HEK293 (cell line): Measurements from ENCODE around the gene MTPN.

Source experiments
- CTCF ChIA-PET: fragments of 350-600 bp; formaldehyde crosslinking; extraction: SDS; loops from one replicate; lab custom pipeline; 2021; ENCODE audit warnings: antibody characterized with exemption; lab: Yijun Ruan, JAX
- POLR2A ChIA-PET: fragments of 300-600 bp; formaldehyde crosslinking; extraction: SDS; loops from one replicate; lab custom pipeline; 2020; ENCODE audit warnings: antibody characterized with exemption, inconsistent platforms; lab: Yijun Ruan, JAX
- H3K27ac ChIP-seq: fragments of 200-500 bp; sonication (Bioruptor generic); 2 replicates; pipeline ENCODE4 v1.5.1; 2014; ENCODE audit warnings: low read depth, low read length, control low read depth, inconsistent platforms; ENCODE audit errors: extremely low read depth
- H3K36me3 ChIP-seq, 2 experiments: fragments of 200-500 bp in 1 of 2; sonication (Bioruptor generic) in 1 of 2; 1 replicate in 1 of 2; 2 replicates in 1 of 2; pipeline ENCODE4 v1.5.1; 2014 to 2017; ENCODE audit warnings: inconsistent platforms in 2 of 2, low read length in 2 of 2; ENCODE audit not compliant: control insufficient read depth in 2 of 2, insufficient read depth in 1 of 2
- H3K4me1 ChIP-seq: fragments of 200-500 bp; sonication (Bioruptor generic); 2 replicates; pipeline ENCODE4 v1.5.1; 2014; ENCODE audit warnings: mild to moderate bottlenecking, low read length, inconsistent platforms; ENCODE audit not compliant: control insufficient read depth, insufficient read depth
- H3K4me3 ChIP-seq: 2 replicates; pipeline ENCODE4 v1.5.1; 2011; ENCODE audit warnings: low read depth, mild to moderate bottlenecking, control low read depth, low read length, moderate library complexity
- H3K9me3 ChIP-seq: fragments of 200-500 bp; sonication (Bioruptor generic); 2 replicates; pipeline ENCODE4 v1.5.1; 2014; ENCODE audit warnings: low read depth, low read length, inconsistent platforms; ENCODE audit not compliant: control insufficient read depth, insufficient read depth
- AEBP2 ChIP-seq: fragments of 450-650 bp; formaldehyde crosslinking; IDR thresholded peaks from 2 replicates; pipeline ENCODE4 v1.5.1; 2016; ENCODE audit warnings: missing biosample characterization, missing genetic modification characterization, borderline replicate concordance
- BCL11B ChIP-seq: fragments of 450-650 bp; formaldehyde crosslinking; IDR thresholded peaks from 2 replicates; pipeline ENCODE4 v1.5.1; 2016; ENCODE audit warnings: low read depth, missing biosample characterization, missing genetic modification characterization
- MZF1 ChIP-seq: fragments of 450-650 bp; formaldehyde crosslinking; IDR thresholded peaks from 2 replicates; pipeline ENCODE4 v1.5.1; 2017; ENCODE audit warnings: missing biosample characterization, missing genetic modification characterization, borderline replicate concordance
- PRDM2 ChIP-seq: fragments of 450-650 bp; formaldehyde crosslinking; IDR thresholded peaks from 2 replicates; pipeline ENCODE4 v1.5.1; 2016; ENCODE audit warnings: missing biosample characterization, missing genetic modification characterization, borderline replicate concordance
- RBAK ChIP-seq: fragments of 450-650 bp; formaldehyde crosslinking; IDR thresholded peaks from 2 replicates; pipeline ENCODE4 v1.5.1; 2016; ENCODE audit warnings: missing biosample characterization, missing genetic modification characterization
- WT1 ChIP-seq: fragments of 450-650 bp; formaldehyde crosslinking; IDR thresholded peaks from 2 replicates; pipeline ENCODE4 v1.5.1; 2016; ENCODE audit warnings: missing biosample characterization, missing genetic modification characterization
- YY1 ChIP-seq: fragments of 450-650 bp; formaldehyde crosslinking; IDR thresholded peaks from 2 replicates; pipeline ENCODE4 v1.5.1; 2018; ENCODE audit warnings: missing biosample characterization, missing genetic modification characterization
- ZBTB1 ChIP-seq: fragments of 450-650 bp; formaldehyde crosslinking; IDR thresholded peaks from 2 replicates; pipeline ENCODE4 v1.5.1; 2016; ENCODE audit warnings: missing biosample characterization, missing genetic modification characterization
- ZBTB21 ChIP-seq: fragments of 450-650 bp; formaldehyde crosslinking; IDR thresholded peaks from 2 replicates; pipeline ENCODE4 v1.5.1; 2017; ENCODE audit warnings: missing biosample characterization, missing genetic modification characterization
- ZBTB26 ChIP-seq: fragments of 450-650 bp; formaldehyde crosslinking; optimal IDR thresholded peaks from 2 replicates; pipeline ENCODE3; 2016; ENCODE audit warnings: missing biosample characterization, mild to moderate bottlenecking, missing genetic modification characterization
- ZBTB6 ChIP-seq: fragments of 450-650 bp; formaldehyde crosslinking; IDR thresholded peaks from 2 replicates; pipeline ENCODE4 v1.5.1; 2017; ENCODE audit warnings: missing biosample characterization, missing genetic modification characterization
- ZBTB7A ChIP-seq: fragments of 450-650 bp; formaldehyde crosslinking; IDR thresholded peaks from 2 replicates; pipeline ENCODE4 v1.5.1; 2016; ENCODE audit warnings: low read depth, missing biosample characterization, missing genetic modification characterization
- ZBTB8A ChIP-seq: fragments of 450-650 bp; formaldehyde crosslinking; IDR thresholded peaks from 2 replicates; pipeline ENCODE4 v1.5.1; 2016; ENCODE audit warnings: missing biosample characterization, missing genetic modification characterization
- ZEB2 ChIP-seq: fragments of 450-650 bp; formaldehyde crosslinking; IDR thresholded peaks from 2 replicates; pipeline ENCODE4 v1.5.1; 2016; ENCODE audit warnings: missing biosample characterization, missing genetic modification characterization
- ZNF138 ChIP-seq: fragments of 450-650 bp; formaldehyde crosslinking; IDR thresholded peaks from 2 replicates; pipeline ENCODE4 v1.5.1; 2016; ENCODE audit warnings: missing biosample characterization, missing genetic modification characterization, borderline replicate concordance
- ZNF174 ChIP-seq: fragments of 450-650 bp; formaldehyde crosslinking; IDR thresholded peaks from 2 replicates; pipeline ENCODE4 v1.5.0; 2017; ENCODE audit warnings: missing biosample characterization, mild to moderate bottlenecking, missing genetic modification characterization
- ZNF23 ChIP-seq: fragments of 450-650 bp; formaldehyde crosslinking; IDR thresholded peaks from 2 replicates; pipeline ENCODE4 v1.5.1; 2016; ENCODE audit warnings: missing biosample characterization, missing genetic modification characterization, borderline replicate concordance
- ZNF501 ChIP-seq: fragments of 450-650 bp; formaldehyde crosslinking; IDR thresholded peaks from 2 replicates; pipeline ENCODE4 v1.5.1; 2016; ENCODE audit warnings: missing biosample characterization, missing genetic modification characterization
- ZNF529 ChIP-seq: fragments of 450-650 bp; formaldehyde crosslinking; IDR thresholded peaks from 2 replicates; pipeline ENCODE4 v1.5.1; 2017; ENCODE audit warnings: missing genetic modification characterization, missing biosample characterization; ENCODE audit not compliant: insufficient replicate concordance
- ZNF585B ChIP-seq: fragments of 450-650 bp; formaldehyde crosslinking; IDR thresholded peaks from 2 replicates; pipeline ENCODE4 v1.5.1; 2016; ENCODE audit warnings: missing biosample characterization, missing genetic modification characterization
- ZNF701 ChIP-seq: fragments of 450-650 bp; formaldehyde crosslinking; IDR thresholded peaks from 2 replicates; pipeline ENCODE4 v1.5.1; 2016; ENCODE audit warnings: missing biosample characterization, missing genetic modification characterization
- ZNF747 ChIP-seq: fragments of 450-650 bp; formaldehyde crosslinking; IDR thresholded peaks from 2 replicates; pipeline ENCODE4 v1.5.1; 2016; ENCODE audit warnings: missing biosample characterization, missing genetic modification characterization
- ZNF776 ChIP-seq: fragments of 450-650 bp; formaldehyde crosslinking; IDR thresholded peaks from 2 replicates; pipeline ENCODE4 v1.5.0; 2017; ENCODE audit warnings: missing biosample characterization, missing genetic modification characterization, borderline replicate concordance
- ZNF792 ChIP-seq: fragments of 450-650 bp; formaldehyde crosslinking; IDR thresholded peaks from 2 replicates; pipeline ENCODE4 v1.5.1; 2016; ENCODE audit warnings: missing biosample characterization, missing genetic modification characterization
- ZXDB ChIP-seq: fragments of 450-650 bp; formaldehyde crosslinking; IDR thresholded peaks from 2 replicates; pipeline ENCODE4 v1.5.1; 2016; ENCODE audit warnings: missing biosample characterization, missing genetic modification characterization

Gene MTPN

GRCh38 chr7:135901585-135902540 is 75.3 kb downstream of the MTPN start:
- no peaks in the 10 kb centered on the region for H3K36me3 ChIP-seq
- ChIA-PET CTCF (interaction anchor here (0.6 to 0.7 kb wide), 2 partner anchors 94 to 221 kb away, joined by 3 to 4 read pairs; no protein-coding TSS in a partner anchor), POLR2A (no interaction called here)
- H3K27ac ChIP-seq = no peak overlapping the region
- TF ChIP-seq ZBTB7A (no peak), ZNF747 (tag by site-specific recombination) (no peak), ZXDB (tag by site-specific recombination) (no peak), ZNF138 (no peak), ZNF23 (tag by site-specific recombination) (no peak), ZNF529 (tag by site-specific recombination) (no peak), ZEB2 (tag by site-specific recombination) (no peak), ZBTB1 (tag by site-specific recombination) (no peak), YY1 (tag by site-specific recombination) (no peak), AEBP2 (tag by site-specific recombination) (no peak), BCL11B (no peak), WT1 (tag by site-specific recombination) (no peak), ZBTB6 (tag by site-specific recombination) (no peak), ZNF792 (tag by site-specific recombination) (no peak), RBAK (tag by site-specific recombination) (no peak), ZBTB21 (tag by site-specific recombination) (no peak)
- no peaks in the 10 kb centered on the region for H3K4me1 ChIP-seq
- H3K4me3 ChIP-seq = no peak overlapping the region
- no peaks in the 10 kb centered on the region for H3K9me3 ChIP-seq

GRCh38 chr7:135900065-135900546 is 77.1 kb downstream of the MTPN start:
- H3K36me3 ChIP-seq = no peaks in the 10 kb centered on the region
- H3K9me3 ChIP-seq = no peaks in the 10 kb centered on the region
- POLR2A ChIA-PET = no interaction called here
- CTCF ChIA-PET = interaction anchor here (1.4 kb wide), 1 partner anchor 229 kb away, joined by 3 read pairs; no protein-coding TSS in a partner anchor
- H3K4me1 ChIP-seq = no peaks in the 10 kb centered on the region
- no peak overlapping the region for H3K4me3 ChIP-seq
- no peak overlapping the region for H3K27ac ChIP-seq
- no peak for TF ChIP-seq ZBTB8A (tag by site-specific recombination)
- no peak for TF ChIP-seq ZNF701 (tag by site-specific recombination)
- TF ChIP-seq ZNF501 = no peak
- TF ChIP-seq ZBTB26 (tag by site-specific recombination) = no peak
- TF ChIP-seq MZF1 (tag by site-specific recombination) = no peak
- no peak for TF ChIP-seq ZXDB (tag by site-specific recombination)
- no peak for TF ChIP-seq ZNF747 (tag by site-specific recombination)
- no peak for TF ChIP-seq ZNF585B (tag by site-specific recombination)
- no peak for TF ChIP-seq ZNF776 (tag by site-specific recombination)
- no peak for TF ChIP-seq ZNF174 (tag by site-specific recombination)
- no peak for TF ChIP-seq PRDM2
